ELF-1 (cell line): ENCODE results near the gene SPTLC1.
A peak's percentile ranks its signal among the peaks of the same experiment; 100 is the strongest.
"Not testable (repeated sequence)": the region's sequence is repeated elsewhere in the genome, so short reads cannot be mapped to it uniquely, and the experiment has no call there.

Experiments used
- DNase-seq: peaks from one replicate; pipeline ENCODE4 v3.0.0-alpha.2; 2016; ENCODE audit warnings: low read depth, low spot score

The SPTLC1 gene

DNA sequence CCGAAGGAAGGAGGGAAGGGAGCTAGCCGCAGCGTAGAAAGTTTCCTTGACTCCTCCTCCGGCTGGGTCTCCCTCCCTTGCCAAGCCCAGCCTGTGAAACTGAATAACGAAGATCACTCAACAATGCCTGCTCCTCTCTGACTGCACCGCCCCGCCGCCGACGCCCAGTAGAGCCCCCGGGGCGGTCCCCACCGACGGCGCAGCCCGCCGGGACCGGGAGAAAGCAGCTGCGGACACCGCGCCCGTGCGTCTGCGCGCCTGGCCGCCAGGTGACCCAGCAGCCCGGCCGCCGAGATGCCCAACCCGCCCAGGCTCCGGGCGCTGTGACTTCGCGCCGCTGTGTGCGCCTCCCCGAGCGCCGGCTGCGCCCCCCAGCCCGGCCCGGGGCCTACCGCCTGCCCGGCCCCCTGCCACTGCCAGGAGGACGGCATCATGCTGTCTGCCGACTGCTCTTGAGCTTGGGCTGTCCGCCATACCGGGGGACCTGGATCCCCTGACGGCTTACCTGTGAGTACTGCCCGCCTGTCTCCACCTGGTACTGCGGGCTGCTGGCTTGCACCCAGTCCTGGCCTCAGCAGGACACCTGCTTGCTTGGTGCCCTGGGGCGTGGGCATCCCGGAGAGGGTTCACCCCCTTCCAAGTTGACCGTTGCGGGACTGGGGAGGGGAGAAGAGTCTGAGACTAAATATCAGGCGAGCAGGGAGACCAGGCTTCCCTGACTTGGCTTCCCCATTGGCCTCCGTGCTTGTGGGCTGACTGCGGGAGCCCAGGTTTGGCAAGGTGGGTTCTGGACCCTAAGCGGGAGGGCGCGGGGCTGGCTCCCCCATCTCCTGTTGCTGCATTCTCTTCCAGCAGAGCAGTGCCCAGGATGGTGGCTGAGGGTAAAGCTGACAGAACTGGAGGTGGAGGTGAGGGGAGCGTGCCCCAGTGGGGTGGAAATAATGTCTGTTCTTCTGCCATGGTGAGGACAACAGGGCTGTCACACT lies 26.2 kb upstream of the SPTLC1 start:
- DNase-seq = peak; percentile 85

DNA sequence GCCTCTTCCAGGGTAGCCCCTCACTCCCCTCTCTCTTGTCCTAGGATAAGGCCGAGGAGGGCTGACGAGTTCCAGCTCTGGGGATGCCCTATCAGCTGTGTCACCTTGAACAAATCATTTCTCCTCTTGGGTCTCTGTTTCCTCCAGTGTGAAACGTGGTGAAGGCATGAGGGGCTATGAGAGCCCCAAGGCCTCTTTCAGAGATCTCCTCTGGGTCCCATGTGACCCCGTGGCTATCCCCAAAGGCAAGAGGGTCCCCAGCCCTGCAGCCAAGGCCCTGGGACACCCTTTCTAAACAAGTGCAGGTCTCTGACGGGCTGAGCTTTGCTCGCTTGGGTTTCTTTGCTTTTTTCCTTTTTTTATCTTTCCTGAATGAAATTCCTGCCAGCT lies 25.5 kb upstream of the SPTLC1 start:
- DNase-seq = no peak

GRCh38 chr9:92140074-92140753 lies 25.0 kb upstream of the SPTLC1 start:
- peak; percentile 96 for DNase-seq

DNA sequence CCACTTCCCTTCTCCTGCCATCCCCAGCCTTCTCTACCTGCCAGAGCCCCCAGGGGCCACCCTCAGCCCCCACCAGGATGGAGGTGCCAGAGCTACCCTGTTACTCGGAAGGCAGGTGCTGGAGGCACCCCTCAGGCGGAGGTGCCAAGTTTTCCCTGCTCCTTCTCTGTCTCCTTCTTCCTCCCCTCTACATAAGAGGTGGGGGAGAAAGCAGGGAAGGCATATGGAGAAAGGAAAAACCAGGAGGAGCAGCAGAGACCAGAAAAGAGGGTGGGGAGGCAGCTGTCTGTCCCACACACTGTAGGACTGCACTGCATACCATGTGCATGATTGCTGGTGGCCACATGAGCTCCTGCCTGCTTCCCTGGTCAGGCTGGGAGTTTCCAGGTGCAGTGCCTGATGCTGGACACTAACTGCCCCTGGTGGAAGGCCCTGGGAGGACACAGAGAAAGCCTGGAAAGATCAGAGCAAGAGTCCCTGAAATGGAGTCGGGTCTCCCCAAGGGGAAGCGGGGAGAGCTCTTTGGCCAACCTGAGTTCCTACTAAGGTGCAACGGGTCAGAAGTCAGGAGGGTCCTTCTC lies 23.8 kb upstream of the SPTLC1 start:
- DNase-seq = peak; percentile 44

GRCh38 chr9:92138157-92138959 lies 23.1 kb upstream of the SPTLC1 start:
- DNase-seq = peak; percentile 82

GRCh38 chr9:92136184-92136858 lies 21.1 kb upstream of the SPTLC1 start:
- DNase-seq = no peak

DNA sequence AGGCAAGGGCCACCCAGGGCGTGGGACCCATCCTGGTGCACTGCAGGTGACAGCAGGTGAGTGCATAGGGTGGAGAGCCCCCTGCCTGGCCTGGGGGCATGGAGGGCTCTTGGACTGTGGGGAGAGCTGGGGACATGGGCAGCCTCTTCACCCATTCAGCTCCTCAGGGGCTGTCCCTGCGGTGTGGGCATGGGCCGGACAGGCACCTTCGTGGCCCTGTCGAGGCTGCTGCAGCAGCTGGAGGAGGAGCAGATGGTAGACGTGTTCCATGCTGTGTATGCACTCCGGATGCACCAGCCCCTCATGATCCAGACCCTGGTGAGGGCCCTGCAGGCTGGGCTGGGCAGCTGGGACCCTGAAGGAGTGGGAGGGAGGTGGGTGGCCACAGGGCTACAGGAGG lies 20.4 kb upstream of the SPTLC1 start:
- no peak for DNase-seq

GRCh38 chr9:92133949-92134604 lies 18.9 kb upstream of the SPTLC1 start:
- DNase-seq = peak; percentile 96

- DNase-seq = not testable (repeated sequence)
Measured at GRCh38 chr9:92132913-92133312, 17.7 kb upstream of the SPTLC1 start.

GRCh38 chr9:92132501-92132900 lies 17.3 kb upstream of the SPTLC1 start:
- DNase-seq = no peak

DNA sequence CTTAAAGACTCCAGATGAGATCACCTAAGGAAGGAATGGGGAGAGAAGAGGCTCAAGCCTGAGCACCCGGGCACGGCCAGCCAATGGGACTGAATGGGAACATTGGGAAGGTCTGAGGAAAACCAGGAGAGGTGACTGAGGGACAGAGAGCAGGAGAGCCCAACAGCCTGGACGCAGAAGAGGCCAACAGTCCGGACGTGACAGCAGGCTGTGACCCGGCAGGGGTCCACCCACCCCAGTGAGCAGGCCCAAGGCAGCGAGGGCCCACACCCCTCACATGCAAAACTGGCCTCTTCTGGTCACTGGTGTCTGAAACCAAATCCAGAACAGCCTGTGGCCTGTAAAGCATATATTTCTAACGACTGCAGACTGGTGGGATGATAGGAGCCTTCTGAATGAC lies 7.6 kb upstream of the SPTLC1 start:
- DNase-seq = peak; percentile 64

GRCh38 chr9:92122061-92122460 lies 6.8 kb upstream of the SPTLC1 start:
- DNase-seq = no peak

GRCh38 chr9:92121265-92121664 lies 6.1 kb upstream of the SPTLC1 start:
- no peak for DNase-seq

DNA sequence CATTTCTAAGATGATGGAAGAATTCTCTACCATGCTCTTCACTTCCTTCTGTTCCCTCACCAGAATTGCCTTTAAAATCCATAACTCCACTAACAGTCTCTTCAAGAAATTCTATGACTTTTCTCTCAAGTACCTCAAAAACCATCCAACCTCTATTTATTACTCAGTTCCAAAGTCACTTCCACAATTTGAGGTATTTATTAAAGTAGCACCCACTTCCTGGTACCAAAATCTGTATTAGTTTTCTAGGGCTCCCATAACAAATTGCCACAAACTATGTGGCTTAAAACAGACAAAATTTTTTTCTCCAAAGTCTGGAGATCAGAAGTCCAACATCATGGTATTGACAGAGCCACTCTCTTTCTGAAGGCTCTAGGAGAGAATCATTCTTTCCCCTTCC lies 4.9 kb upstream of the SPTLC1 start:
- DNase-seq = no peak

- no peak for DNase-seq
Measured at GRCh38 chr9:92119586-92119985, 4.4 kb upstream of the SPTLC1 start.

DNA sequence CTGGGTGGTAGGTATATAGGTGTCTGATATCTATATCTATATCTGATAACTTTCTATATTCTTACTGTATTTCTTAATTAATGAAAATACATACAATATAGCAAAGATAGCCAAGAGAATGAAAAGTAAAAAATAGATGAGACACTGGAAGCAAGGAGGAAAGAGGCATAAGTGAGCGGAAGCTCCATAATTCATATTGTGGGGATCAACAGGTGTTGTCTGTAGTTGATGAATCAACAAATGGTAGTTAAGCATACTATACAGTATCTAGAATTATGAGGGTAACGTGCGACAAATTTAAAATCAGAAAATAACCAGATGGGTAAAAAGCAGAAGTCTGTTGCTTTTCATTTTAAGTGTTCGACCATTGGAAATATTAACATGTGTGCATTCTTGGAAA lies 7.1 kb downstream of the SPTLC1 start:
- no peak for DNase-seq

GRCh38 chr9:92105446-92106225 lies 9.6 kb downstream of the SPTLC1 start:
- DNase-seq = not testable (repeated sequence)

GRCh38 chr9:92103601-92104000 lies 11.6 kb downstream of the SPTLC1 start:
- not testable (repeated sequence) for DNase-seq

DNA sequence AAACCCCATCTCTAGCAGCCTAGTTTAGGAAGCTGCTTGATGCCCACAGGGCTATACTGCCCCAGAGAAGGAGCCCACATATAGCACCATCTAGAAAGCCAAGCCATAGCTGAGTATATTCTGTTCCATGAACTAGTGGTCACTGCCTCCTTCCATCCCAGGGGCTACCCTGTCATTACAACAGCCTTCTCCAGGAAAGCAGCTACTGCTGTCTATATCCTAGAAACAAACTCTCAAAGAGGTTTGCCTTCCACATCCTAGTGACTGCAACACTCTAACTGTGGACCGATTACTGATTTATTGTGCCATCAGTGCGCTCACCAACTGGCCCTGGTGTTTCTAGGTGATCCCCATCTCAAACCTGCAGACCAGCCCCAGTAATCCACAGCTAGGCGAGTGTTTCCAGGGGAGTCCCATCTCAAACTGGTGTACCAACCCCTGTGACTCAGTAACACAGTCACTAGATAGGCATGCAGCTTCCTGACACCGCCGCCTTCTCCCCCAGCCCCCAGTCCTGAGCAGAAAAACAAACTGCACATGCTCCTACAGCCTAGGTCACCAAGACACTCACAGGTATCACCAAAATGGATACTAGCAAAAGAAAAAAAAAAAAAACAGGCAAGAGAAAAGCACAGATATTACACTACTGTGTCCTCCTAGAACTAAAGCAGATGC lies 14.8 kb downstream of the SPTLC1 start:
- peak; percentile 66 for DNase-seq
